Brain microvascular endothelial cell (primary cell): ENCODE measurements around the gene PHF5A.
A peak's percentile ranks its signal among the peaks of the same experiment; 100 is the strongest.

ENCODE experiments used
- DNase-seq: peaks from one replicate; pipeline ENCODE4 v3.0.0-alpha.2; 2020
- H3K27ac ChIP-seq: fragments of 250-450 bp; sonication (Bioruptor Pico); 2 replicates; pipeline ENCODE4 v1.5.1; 2020; ENCODE audit warnings: mild to moderate bottlenecking, moderate library complexity
- H3K27me3 ChIP-seq: fragments of 250-450 bp; sonication (Bioruptor Pico); replicated peaks from 2 replicates; pipeline ENCODE4 v1.5.1; 2020; ENCODE audit warnings: mild to moderate bottlenecking
- H3K36me3 ChIP-seq: fragments of 250-450 bp; sonication (Bioruptor Pico); replicated peaks from 2 replicates; pipeline ENCODE4 v1.5.1; 2020; ENCODE audit warnings: mild to moderate bottlenecking
- H3K4me3 ChIP-seq: 2 replicates; pipeline ENCODE4 v1.5.1; 2011; ENCODE audit warnings: low read depth, mild to moderate bottlenecking, control low read depth, low read length, moderate library complexity
- in situ Hi-C: cut with HindIII; loops from 2 replicates; pipeline ENCODE4 v1.10.0; 2017; ENCODE audit warnings: low sequenced_read_pairs, low pct_ligation_motif_present
- TF ChIP-seq, protein P1 (sequence below): IDR thresholded peaks from 2 replicates; pipeline ENCODE4 v1.5.1; 2011; ENCODE audit warnings: low read depth, mild to moderate bottlenecking, moderate library complexity, low read length, control low read depth, inconsistent platforms; ENCODE audit errors: missing control alignments

Gene PHF5A, protein sequence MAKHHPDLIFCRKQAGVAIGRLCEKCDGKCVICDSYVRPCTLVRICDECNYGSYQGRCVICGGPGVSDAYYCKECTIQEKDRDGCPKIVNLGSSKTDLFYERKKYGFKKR

DNA sequence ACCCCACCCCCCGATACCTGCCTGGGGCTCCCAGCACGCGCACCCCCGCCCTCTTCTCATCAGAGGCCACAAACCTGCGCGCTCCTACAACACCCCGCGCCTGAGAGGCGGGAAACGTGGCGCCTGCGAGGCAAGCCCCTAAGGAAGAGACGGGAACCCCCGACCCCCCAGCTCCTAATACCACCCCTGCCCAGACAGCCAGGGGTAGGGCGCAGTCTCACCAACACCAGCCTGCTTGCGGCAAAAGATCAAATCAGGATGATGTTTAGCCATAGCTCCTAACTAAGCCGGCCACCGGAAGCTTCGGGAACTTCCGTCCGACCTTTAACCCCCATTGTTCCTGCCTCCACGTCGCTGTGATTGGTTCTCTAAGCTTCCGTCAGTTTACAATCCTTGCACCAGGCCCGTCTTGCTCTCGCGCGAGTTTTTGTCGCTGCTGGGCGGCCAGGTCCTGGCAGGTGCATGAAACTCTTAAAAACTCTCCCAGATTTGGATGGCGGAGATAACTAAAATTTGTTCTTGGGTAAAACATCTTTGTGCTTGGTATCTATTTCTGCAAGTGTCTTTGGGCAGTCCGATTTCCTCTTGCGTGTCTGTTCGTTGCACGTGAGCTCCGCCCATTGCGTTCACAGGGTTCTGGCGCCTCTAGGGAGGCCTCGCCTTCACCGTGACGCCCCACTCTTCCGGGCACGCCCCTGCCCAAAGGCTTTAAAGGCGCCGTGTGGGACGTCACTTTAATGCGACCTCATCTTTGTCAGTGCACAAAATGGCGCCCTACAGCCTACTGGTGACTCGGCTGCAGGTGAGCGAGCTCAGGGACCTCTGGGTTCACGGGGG lies at the start of gene PHF5A, which contains the start of gene ACO2:
Gene PHF5A (minus strand): TSS at position 312 of the 837 bp plus-strand sequence. CDS start 39 bp downstream, at position 273.
Gene ACO2 (plus strand): TSS at position 737 of the 837 bp plus-strand sequence. CDS start 30 bp downstream, at position 767.
- DNase-seq = peak; percentile 98
- H3K36me3 ChIP-seq = peaks cover 31% of the 10 kb centered on the region
- in situ Hi-C loops = no loop called here
- peak within 1 kb of the TSS; percentile 95 for H3K4me3 ChIP-seq
- H3K27ac ChIP-seq = peak within 1 kb of the TSS; percentile 97
- no peaks in the 10 kb centered on the region for H3K27me3 ChIP-seq
- TF ChIP-seq, protein P1, sequence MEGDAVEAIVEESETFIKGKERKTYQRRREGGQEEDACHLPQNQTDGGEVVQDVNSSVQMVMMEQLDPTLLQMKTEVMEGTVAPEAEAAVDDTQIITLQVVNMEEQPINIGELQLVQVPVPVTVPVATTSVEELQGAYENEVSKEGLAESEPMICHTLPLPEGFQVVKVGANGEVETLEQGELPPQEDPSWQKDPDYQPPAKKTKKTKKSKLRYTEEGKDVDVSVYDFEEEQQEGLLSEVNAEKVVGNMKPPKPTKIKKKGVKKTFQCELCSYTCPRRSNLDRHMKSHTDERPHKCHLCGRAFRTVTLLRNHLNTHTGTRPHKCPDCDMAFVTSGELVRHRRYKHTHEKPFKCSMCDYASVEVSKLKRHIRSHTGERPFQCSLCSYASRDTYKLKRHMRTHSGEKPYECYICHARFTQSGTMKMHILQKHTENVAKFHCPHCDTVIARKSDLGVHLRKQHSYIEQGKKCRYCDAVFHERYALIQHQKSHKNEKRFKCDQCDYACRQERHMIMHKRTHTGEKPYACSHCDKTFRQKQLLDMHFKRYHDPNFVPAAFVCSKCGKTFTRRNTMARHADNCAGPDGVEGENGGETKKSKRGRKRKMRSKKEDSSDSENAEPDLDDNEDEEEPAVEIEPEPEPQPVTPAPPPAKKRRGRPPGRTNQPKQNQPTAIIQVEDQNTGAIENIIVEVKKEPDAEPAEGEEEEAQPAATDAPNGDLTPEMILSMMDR = no peak

DNA sequence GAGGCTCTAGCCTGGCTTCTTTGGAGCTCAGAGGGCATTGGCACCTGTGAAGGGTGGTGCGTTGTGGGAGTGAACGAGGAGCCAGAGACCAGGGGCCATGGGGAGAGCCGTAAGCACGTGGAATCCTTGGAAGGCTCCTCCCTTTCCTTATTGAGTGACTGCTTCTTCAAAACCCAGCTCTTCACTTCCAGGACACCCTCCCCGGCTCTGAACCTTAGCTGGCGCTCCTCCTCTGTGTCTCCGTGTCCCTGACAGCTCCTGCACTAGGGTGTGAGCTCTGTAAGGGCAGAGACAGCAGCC lies 49.5 kb upstream of the PHF5A start:
- Histone ChIP-seq H3K36me3 (peaks cover 34% of the 10 kb centered on the region), H3K4me3 (no peak overlapping the region), H3K27me3 (no peaks in the 10 kb centered on the region), H3K27ac (no peak overlapping the region)
- TF ChIP-seq, protein P1 = no peak
- in situ Hi-C loops = no loop called here
- DNase-seq = no peak

DNA sequence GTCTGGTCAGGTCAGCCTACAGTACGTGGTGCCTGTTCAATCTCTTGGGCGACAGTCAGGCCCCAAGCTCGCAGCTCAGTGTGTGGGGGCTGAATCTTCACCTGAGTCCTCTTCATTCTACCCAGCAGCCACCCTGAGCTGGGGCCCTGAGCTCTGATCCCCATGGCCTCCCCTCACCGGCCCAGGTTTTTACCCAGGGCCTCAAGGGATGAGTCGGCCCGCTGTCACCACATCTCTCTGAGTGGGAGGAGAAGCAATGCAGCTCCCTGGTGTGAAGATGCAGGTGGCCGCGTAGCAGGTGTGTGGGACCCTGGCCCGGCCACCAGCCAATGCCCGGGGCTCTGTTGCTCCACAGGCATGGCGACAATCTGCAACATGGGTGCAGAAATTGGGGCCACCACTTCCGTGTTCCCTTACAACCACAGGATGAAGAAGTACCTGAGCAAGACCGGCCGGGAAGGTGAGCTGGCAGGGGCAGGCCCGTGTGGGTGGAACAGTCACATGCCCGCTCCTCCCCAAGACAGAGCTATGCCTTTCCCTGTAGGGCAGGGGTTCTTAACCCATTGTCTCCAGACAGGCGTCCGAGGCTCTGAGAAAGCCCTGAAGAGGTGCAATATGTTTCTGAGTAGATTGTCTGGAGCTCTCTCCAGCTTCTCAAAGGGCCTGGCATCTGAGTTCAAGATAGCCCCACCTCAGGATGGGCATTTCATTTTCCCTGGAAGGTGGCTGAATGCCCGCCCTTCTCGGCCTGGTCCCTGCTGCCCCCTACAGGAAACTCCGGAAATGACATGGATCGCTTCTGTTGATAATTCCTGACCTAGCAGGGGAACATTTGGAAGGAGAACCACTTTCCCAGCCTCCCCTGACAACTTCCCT lies 48.9 kb upstream of the PHF5A start:
- Histone ChIP-seq H3K27ac (no peak overlapping the region), H3K36me3 (peaks cover 37% of the 10 kb centered on the region), H3K27me3 (no peaks in the 10 kb centered on the region), H3K4me3 (no peak overlapping the region)
- peak; percentile 34 for DNase-seq
- TF ChIP-seq, protein P1 = peak; percentile 93
- in situ Hi-C loops = no loop called here

DNA sequence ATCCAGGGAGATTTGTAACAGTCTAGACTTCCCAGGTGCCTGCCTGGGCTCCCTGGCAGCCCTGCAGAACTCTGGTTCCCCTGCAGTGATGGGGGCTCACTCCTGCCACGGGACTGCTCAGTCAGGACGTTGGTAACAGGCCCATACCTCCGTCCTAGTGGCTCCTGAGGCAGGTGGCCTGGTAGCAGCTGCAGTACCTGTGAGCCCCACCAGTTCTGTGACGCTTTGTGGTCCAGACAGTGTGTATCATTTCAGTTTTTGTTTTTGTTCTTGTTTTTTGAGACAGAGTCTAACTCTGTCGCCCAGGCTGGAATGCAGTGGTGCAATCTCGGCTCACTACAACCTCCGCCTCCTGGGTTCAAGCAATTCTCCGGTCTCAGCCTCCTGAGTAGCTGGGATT lies 48.0 kb upstream of the PHF5A start:
- no peak overlapping the region for H3K4me3 ChIP-seq
- no peak for DNase-seq
- H3K27me3 ChIP-seq = no peaks in the 10 kb centered on the region
- H3K36me3 ChIP-seq = peaks cover 41% of the 10 kb centered on the region
- TF ChIP-seq, protein P1 = no peak
- H3K27ac ChIP-seq = no peak overlapping the region
- in situ Hi-C loops = no loop called here

DNA sequence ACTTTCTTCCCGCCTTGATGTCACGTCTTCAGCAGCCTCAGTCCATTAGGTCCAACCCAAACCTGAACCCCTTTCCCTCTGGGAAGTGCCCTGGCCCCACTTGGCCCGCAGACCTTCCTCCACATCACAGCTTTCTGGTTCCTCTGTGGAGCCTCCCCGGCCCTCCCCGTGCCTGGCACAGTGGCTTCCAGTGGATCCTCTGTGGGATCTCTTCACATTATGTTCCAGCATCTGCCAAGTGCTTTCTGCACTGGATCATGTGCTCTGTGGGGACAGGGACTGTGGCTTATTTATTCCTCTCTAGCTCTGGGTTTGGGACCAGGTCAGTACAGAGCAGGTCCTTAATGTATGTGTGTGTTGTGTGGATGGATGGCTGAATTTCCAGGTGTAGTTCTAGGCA lies 44.9 kb upstream of the PHF5A start:
- no peak overlapping the region for H3K4me3 ChIP-seq
- no peaks in the 10 kb centered on the region for H3K27me3 ChIP-seq
- in situ Hi-C loops = no loop called here
- DNase-seq = no peak
- H3K36me3 ChIP-seq = peaks cover 45% of the 10 kb centered on the region
- TF ChIP-seq, protein P1 = no peak
- H3K27ac ChIP-seq = no peak overlapping the region
